ENCODE measurements around the gene DOCK11. TPM values are rescaled to one million over a fixed set of nuclear protein-coding genes. Genes with fewer than 3 reads are reported as not detected.

Gene DOCK11
- polyA plus RNA-seq, 1 of the 3 experiments (the other 2 are of a cell fraction), result 34.8 TPM

DNA sequence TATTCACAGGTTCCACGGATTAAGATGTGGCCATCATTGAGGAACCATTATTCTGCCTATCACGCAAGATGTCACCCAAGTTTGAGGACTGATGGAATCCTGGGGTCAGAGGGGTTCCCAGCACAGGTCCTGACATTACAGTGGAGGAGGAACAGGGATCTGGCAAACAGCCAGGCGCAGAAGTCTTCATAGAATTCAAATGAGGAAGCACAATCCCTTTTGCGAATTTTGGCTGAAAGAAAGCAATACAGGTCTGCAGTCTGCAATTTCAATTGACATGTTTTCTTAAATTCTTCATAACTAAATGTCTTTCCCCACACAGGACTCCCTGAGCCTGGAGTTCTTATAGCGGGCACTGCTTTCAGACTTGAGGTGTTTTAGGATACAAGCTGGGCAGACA lies 14.5 kb downstream of the DOCK11 start:
- H3K79me2 ChIP-seq (ENCODE audit: insufficient read depth), result peaks cover 5% of the 10 kb centered on the region; the same call in 1 of the 2 replicates
- POLR2A ChIA-PET, result no interaction called here
- H3K4me3 ChIP-seq (ENCODE audit: low read depth in 2 of 2, low read length in 1 of 2), result no peak overlapping the region
- no peak overlapping the region for H2AFZ ChIP-seq (ENCODE audit: low read depth)
- H3K9ac ChIP-seq, result no peak overlapping the region
- H4K20me1 ChIP-seq (ENCODE audit: insufficient read depth), result 0 out of 2 replicates have a peak, but pooled peaks cover 4% of the 10 kb centered on the region
- H3K27ac ChIP-seq (ENCODE audit: low read depth in 2 of 2, low read length in 1 of 2), result no peak overlapping the region
- H3K4me1 ChIP-seq (ENCODE audit: control insufficient read depth in 1 of 2, insufficient read depth in 2 of 2, low read depth in 1 of 2, low read length in 1 of 2), result no peaks in the 10 kb centered on the region
- TF ChIP-seq YY1 (IDR thresholded peaks at IDR 0.05; ENCODE audit: low read depth), result no peak
- no peak for TF ChIP-seq FOXJ3 (CRISPR knock-in tag; IDR thresholded peaks at IDR 0.05)
- no peak for TF ChIP-seq SMC3 (IDR thresholded peaks at IDR 0.05; ENCODE audit: low read depth, low read length)
- TF ChIP-seq CHD2 (IDR thresholded peaks at IDR 0.05; ENCODE audit: low read length, partially characterized antibody), result no peak
- no peak for TF ChIP-seq FOSL2 (IDR thresholded peaks at IDR 0.05; ENCODE audit: borderline replicate concordance, low read depth)
- TF ChIP-seq, protein P1, sequence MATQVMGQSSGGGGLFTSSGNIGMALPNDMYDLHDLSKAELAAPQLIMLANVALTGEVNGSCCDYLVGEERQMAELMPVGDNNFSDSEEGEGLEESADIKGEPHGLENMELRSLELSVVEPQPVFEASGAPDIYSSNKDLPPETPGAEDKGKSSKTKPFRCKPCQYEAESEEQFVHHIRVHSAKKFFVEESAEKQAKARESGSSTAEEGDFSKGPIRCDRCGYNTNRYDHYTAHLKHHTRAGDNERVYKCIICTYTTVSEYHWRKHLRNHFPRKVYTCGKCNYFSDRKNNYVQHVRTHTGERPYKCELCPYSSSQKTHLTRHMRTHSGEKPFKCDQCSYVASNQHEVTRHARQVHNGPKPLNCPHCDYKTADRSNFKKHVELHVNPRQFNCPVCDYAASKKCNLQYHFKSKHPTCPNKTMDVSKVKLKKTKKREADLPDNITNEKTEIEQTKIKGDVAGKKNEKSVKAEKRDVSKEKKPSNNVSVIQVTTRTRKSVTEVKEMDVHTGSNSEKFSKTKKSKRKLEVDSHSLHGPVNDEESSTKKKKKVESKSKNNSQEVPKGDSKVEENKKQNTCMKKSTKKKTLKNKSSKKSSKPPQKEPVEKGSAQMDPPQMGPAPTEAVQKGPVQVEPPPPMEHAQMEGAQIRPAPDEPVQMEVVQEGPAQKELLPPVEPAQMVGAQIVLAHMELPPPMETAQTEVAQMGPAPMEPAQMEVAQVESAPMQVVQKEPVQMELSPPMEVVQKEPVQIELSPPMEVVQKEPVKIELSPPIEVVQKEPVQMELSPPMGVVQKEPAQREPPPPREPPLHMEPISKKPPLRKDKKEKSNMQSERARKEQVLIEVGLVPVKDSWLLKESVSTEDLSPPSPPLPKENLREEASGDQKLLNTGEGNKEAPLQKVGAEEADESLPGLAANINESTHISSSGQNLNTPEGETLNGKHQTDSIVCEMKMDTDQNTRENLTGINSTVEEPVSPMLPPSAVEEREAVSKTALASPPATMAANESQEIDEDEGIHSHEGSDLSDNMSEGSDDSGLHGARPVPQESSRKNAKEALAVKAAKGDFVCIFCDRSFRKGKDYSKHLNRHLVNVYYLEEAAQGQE (IDR thresholded peaks at IDR 0.05; ENCODE audit: low read depth, low read length), result no peak
- no peak for TF ChIP-seq TCF12 (IDR thresholded peaks at IDR 0.05)
- TF ChIP-seq, protein P2, sequence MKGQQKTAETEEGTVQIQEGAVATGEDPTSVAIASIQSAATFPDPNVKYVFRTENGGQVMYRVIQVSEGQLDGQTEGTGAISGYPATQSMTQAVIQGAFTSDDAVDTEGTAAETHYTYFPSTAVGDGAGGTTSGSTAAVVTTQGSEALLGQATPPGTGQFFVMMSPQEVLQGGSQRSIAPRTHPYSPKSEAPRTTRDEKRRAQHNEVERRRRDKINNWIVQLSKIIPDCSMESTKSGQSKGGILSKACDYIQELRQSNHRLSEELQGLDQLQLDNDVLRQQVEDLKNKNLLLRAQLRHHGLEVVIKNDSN (IDR thresholded peaks at IDR 0.05; ENCODE audit: borderline replicate concordance, low read depth), result no peak
- TF ChIP-seq POLR2AphosphoS5 (IDR thresholded peaks at IDR 0.05; ENCODE audit: low read depth, low read length), result no peak
- no peak for TF ChIP-seq ELF1 (IDR thresholded peaks at IDR 0.05)
- TF ChIP-seq, protein P3, sequence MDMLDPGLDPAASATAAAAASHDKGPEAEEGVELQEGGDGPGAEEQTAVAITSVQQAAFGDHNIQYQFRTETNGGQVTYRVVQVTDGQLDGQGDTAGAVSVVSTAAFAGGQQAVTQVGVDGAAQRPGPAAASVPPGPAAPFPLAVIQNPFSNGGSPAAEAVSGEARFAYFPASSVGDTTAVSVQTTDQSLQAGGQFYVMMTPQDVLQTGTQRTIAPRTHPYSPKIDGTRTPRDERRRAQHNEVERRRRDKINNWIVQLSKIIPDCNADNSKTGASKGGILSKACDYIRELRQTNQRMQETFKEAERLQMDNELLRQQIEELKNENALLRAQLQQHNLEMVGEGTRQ (IDR thresholded peaks at IDR 0.05; ENCODE audit: borderline replicate concordance, low read depth, low read length), result no peak
- no peak for TF ChIP-seq NRF1 (IDR thresholded peaks at IDR 0.05; ENCODE audit: low read depth, low read length)
- TF ChIP-seq EP300 (IDR thresholded peaks at IDR 0.05; ENCODE audit: borderline replicate concordance in 1 of 2, low read depth in 1 of 2, low read length in 1 of 2), result no peak
- TF ChIP-seq, protein P4, sequence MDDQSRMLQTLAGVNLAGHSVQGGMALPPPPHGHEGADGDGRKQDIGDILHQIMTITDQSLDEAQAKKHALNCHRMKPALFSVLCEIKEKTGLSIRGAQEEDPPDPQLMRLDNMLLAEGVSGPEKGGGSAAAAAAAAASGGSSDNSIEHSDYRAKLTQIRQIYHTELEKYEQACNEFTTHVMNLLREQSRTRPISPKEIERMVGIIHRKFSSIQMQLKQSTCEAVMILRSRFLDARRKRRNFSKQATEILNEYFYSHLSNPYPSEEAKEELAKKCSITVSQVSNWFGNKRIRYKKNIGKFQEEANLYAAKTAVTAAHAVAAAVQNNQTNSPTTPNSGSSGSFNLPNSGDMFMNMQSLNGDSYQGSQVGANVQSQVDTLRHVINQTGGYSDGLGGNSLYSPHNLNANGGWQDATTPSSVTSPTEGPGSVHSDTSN (IDR thresholded peaks at IDR 0.05), result no peak
- TF ChIP-seq EZH2phosphoT487 (IDR thresholded peaks at IDR 0.05; ENCODE audit: borderline replicate concordance, low read depth), result no peak
- no peak for TF ChIP-seq NFIC (IDR thresholded peaks at IDR 0.05; ENCODE audit: borderline replicate concordance)
- TF ChIP-seq, protein P5, sequence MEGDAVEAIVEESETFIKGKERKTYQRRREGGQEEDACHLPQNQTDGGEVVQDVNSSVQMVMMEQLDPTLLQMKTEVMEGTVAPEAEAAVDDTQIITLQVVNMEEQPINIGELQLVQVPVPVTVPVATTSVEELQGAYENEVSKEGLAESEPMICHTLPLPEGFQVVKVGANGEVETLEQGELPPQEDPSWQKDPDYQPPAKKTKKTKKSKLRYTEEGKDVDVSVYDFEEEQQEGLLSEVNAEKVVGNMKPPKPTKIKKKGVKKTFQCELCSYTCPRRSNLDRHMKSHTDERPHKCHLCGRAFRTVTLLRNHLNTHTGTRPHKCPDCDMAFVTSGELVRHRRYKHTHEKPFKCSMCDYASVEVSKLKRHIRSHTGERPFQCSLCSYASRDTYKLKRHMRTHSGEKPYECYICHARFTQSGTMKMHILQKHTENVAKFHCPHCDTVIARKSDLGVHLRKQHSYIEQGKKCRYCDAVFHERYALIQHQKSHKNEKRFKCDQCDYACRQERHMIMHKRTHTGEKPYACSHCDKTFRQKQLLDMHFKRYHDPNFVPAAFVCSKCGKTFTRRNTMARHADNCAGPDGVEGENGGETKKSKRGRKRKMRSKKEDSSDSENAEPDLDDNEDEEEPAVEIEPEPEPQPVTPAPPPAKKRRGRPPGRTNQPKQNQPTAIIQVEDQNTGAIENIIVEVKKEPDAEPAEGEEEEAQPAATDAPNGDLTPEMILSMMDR (IDR thresholded peaks at IDR 0.05), result no peak
- H3K4me2 ChIP-seq, result no peak overlapping the region
- H3K36me3 ChIP-seq (replicated peaks in 1 of 2; ENCODE audit: control insufficient read depth in 1 of 2, insufficient read depth in 2 of 2, low read length in 1 of 2), result no peaks in the 10 kb centered on the region
- WGBS (ENCODE audit: low lambda C conversion rate), result 57% methylated on average over 5 of the region's 5 CpGs
- no peaks in the 10 kb centered on the region for H3F3A ChIP-seq (replicated peaks; ENCODE audit: insufficient read depth)
- H3K9me3 ChIP-seq, result no peaks in the 10 kb centered on the region
- no peak for DNase-seq
- H3K27me3 ChIP-seq (ENCODE audit: insufficient read depth), result no peaks in the 10 kb centered on the region; the same call in 1 of the 2 replicates
- H3K9me2 ChIP-seq, result no peaks in the 10 kb centered on the region
- CTCF ChIA-PET, result no interaction called here
